NT2/D1 (cell line): Measurements from ENCODE around the gene SMIM10L1.
A peak's percentile ranks its signal among the peaks of the same experiment; 100 is the strongest.

Experiments used
- DNase-seq: peaks from one replicate; pipeline ENCODE4 v3.0.0-alpha.2; 2011; ENCODE audit warnings: low read depth, low spot score
- H3K27me3 ChIP-seq: 2 replicates; pipeline ENCODE4 v1.6.0; 2011; ENCODE audit warnings: mild to moderate bottlenecking; ENCODE audit not compliant: insufficient read length, insufficient read depth
- H3K36me3 ChIP-seq: 2 replicates; pipeline ENCODE4 v1.6.1; 2011; ENCODE audit warnings: mild to moderate bottlenecking, low read length, mixed read lengths; ENCODE audit not compliant: insufficient read depth, insufficient read length
- H3K4me1 ChIP-seq: 2 replicates; pipeline ENCODE4 v1.5.1; 2011; ENCODE audit not compliant: insufficient read depth, insufficient read length
- H3K4me3 ChIP-seq: 2 replicates; pipeline ENCODE4 v1.5.1; 2011; ENCODE audit warnings: low read depth; ENCODE audit not compliant: insufficient read length
- H3K9ac ChIP-seq: 2 replicates; pipeline ENCODE4 v1.6.0; 2011; ENCODE audit warnings: low read depth; ENCODE audit not compliant: insufficient read length
- H3K9me3 ChIP-seq: 2 replicates; pipeline ENCODE4 v1.5.1; 2011; ENCODE audit warnings: mild to moderate bottlenecking, low read length; ENCODE audit not compliant: insufficient read depth
- SUZ12 ChIP-seq: IDR thresholded peaks from 2 replicates; pipeline ENCODE4 v1.6.1; 2011; ENCODE audit not compliant: insufficient read length, insufficient read depth; ENCODE audit errors: extremely low read depth
- YY1 ChIP-seq: IDR thresholded peaks from 2 replicates; pipeline ENCODE4 v1.6.1; 2011; ENCODE audit not compliant: insufficient read length, insufficient read depth
- ZNF274 ChIP-seq: IDR thresholded peaks from 2 replicates; pipeline ENCODE4 v1.6.1; 2011; ENCODE audit warnings: mild to moderate bottlenecking, low read depth, low read length

The SMIM10L1 gene

DNA sequence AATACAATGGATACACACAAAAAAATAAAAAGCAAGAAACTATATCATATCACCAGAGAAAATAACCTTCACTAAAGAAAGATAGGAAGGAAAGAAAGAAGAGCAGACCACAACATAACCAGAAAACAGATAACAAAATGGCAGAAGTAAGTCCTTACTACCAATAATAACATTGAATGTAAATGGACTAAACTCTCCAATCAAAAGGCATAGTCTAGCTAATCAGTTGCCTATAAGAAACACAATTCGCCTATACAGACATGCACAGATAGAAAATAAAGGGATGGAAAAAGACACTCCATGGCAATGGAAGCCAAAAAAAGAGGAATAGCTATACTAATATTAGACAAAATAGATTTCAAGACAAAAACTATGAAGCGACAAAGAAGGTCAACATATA, 27.6 kb upstream of the SMIM10L1 start:
- H3K4me3 ChIP-seq: no peak overlapping the region
- no peak for DNase-seq
- peaks cover 11% of the 10 kb centered on the region for H3K36me3 ChIP-seq
- TF ChIP-seq ZNF274 (no peak), YY1 (no peak), SUZ12 (no peak)
- H3K9ac ChIP-seq: no peak overlapping the region
- peaks cover 18% of the 10 kb centered on the region for H3K9me3 ChIP-seq
- no peaks in the 10 kb centered on the region for H3K4me1 ChIP-seq
- no peaks in the 10 kb centered on the region for H3K27me3 ChIP-seq

- no peak for DNase-seq
- H3K36me3 ChIP-seq: peaks cover 11% of the 10 kb centered on the region
- H3K27me3 ChIP-seq: no peaks in the 10 kb centered on the region
- TF ChIP-seq SUZ12 (no peak), ZNF274 (no peak), YY1 (no peak)
- H3K4me1 ChIP-seq: no peaks in the 10 kb centered on the region
- H3K4me3 ChIP-seq: no peak overlapping the region
- peaks cover 18% of the 10 kb centered on the region for H3K9me3 ChIP-seq
- H3K9ac ChIP-seq: no peak overlapping the region
These were observed 26.7 kb upstream of the SMIM10L1 start for GRCh38 chr12:11144297-11144696.

DNA sequence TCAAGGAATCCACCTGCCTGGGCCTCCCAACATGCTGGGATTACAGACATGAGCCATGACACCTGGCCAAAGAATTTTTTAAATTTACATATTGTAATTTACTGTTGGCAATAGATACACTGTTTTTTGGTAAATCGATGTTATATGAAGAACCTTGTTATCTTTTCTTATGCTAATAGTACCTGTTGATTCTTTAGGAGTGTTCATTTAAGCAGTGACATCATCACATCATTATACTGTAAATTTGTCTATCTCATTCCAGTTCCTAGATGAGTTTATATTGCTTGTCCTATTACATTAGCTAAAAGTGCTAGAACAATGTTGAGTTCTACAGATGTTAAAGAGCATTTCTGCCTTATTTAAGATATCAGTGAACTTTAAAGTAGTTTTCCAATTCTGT, 23.6 kb upstream of the SMIM10L1 start:
- TF ChIP-seq SUZ12 (no peak), YY1 (no peak), ZNF274 (no peak)
- H3K4me1 ChIP-seq: no peaks in the 10 kb centered on the region
- peaks cover 21% of the 10 kb centered on the region for H3K9me3 ChIP-seq
- no peak overlapping the region for H3K4me3 ChIP-seq
- H3K36me3 ChIP-seq: peaks cover 6% of the 10 kb centered on the region
- no peak for DNase-seq
- H3K9ac ChIP-seq: no peak overlapping the region
- no peaks in the 10 kb centered on the region for H3K27me3 ChIP-seq

- no peak for TF ChIP-seq ZNF274
- TF ChIP-seq SUZ12: no peak
- no peak for TF ChIP-seq YY1
- H3K4me1 ChIP-seq: no peaks in the 10 kb centered on the region
- H3K4me3 ChIP-seq: no peak overlapping the region
- H3K9me3 ChIP-seq: peaks cover 41% of the 10 kb centered on the region
- H3K36me3 ChIP-seq: peaks cover 11% of the 10 kb centered on the region
- no peaks in the 10 kb centered on the region for H3K27me3 ChIP-seq
- DNase-seq: no peak
- H3K9ac ChIP-seq: no peak overlapping the region
These were observed 20.2 kb upstream of the SMIM10L1 start for GRCh38 chr12:11150832-11151231.

DNA sequence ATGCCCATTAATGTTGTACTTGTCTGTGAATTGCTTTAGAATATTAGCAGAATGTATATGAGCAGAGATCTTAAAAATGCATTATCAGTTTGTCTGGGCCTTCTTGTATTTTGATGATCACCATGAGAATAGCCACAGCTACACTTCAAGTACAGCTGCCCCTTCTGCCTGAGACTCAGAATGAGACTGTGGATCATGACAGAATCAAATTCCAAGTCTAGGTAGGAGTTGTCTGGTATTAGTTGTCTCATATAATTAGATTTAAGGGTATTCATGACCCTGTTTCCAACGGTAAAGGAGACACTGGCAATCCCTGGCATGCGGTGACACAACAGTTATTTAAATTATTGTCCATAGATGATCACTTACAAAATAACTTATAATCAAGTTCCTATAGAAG, 18.3 kb upstream of the SMIM10L1 start:
- peaks cover 11% of the 10 kb centered on the region for H3K36me3 ChIP-seq
- peaks cover 37% of the 10 kb centered on the region for H3K9me3 ChIP-seq
- no peak overlapping the region for H3K9ac ChIP-seq
- H3K27me3 ChIP-seq: no peaks in the 10 kb centered on the region
- DNase-seq: no peak
- TF ChIP-seq ZNF274 (no peak), YY1 (no peak), SUZ12 (no peak)
- H3K4me1 ChIP-seq: no peaks in the 10 kb centered on the region
- H3K4me3 ChIP-seq: no peak overlapping the region

- peaks cover 14% of the 10 kb centered on the region for H3K36me3 ChIP-seq
- H3K4me3 ChIP-seq: no peak overlapping the region
These were observed 16.5 kb upstream of the SMIM10L1 start for GRCh38 chr12:11154400-11154925.

GRCh38 chr12:11158885-11159444, 12.0 kb upstream of the SMIM10L1 start:
- H3K9ac ChIP-seq: no peak overlapping the region
- H3K36me3 ChIP-seq: peaks cover 38% of the 10 kb centered on the region
- no peaks in the 10 kb centered on the region for H3K4me1 ChIP-seq
- no peak overlapping the region for H3K4me3 ChIP-seq
- no peak for DNase-seq
- peaks cover 28% of the 10 kb centered on the region for H3K9me3 ChIP-seq
- TF ChIP-seq SUZ12: no peak
- no peak for TF ChIP-seq YY1
- TF ChIP-seq ZNF274: no peak
- no peaks in the 10 kb centered on the region for H3K27me3 ChIP-seq

More at GRCh38 chr12:11154400-11154925, 16.5 kb upstream of the SMIM10L1 start:
- H3K27me3 ChIP-seq: no peaks in the 10 kb centered on the region
- H3K4me1 ChIP-seq: no peaks in the 10 kb centered on the region
- H3K9me3 ChIP-seq: peaks cover 37% of the 10 kb centered on the region
- no peak for TF ChIP-seq YY1
- H3K9ac ChIP-seq: no peak overlapping the region
- peak; percentile 84 for DNase-seq
